Spleen (tissue), 7 donors: Measurements from ENCODE around the gene CGRRF1.

ENCODE experiments used
- POLR2A ChIP-seq, 3 donors: fragments of 450-650 bp; IDR thresholded peaks; one replicate each; pipeline ENCODE4 v1.5.1; 2017; ENCODE audit warnings: antibody characterized with exemption in 3 of 3, mild to moderate bottlenecking in 1 of 3
- POLR2AphosphoS5 ChIP-seq, 3 donors: sonication (generic); formaldehyde crosslinking; IDR thresholded peaks; one replicate each; pipeline ENCODE4 v1.5.1; 2017; ENCODE audit warnings: antibody characterized with exemption in 3 of 3
- TF ChIP-seq, protein P1 (sequence below), 11 experiments: fragments of 200-600 bp in 7 of 11; fragments of 450-650 bp in 4 of 11; sonication (generic) in 4 of 11; IDR thresholded peaks in 8 of 11; conservative IDR thresholded peaks in 3 of 11; 1 replicate in 7 of 11; 2 replicates in 4 of 11; pipeline versions ENCODE4 v1.4.0 to v1.8.0; 2016 to 2021; ENCODE audit warnings: antibody characterized with exemption in 11 of 11, inconsistent platforms in 4 of 11, mild to moderate bottlenecking in 1 of 11
- donor health status: DM: no; HTN: no; CAD: no; lungs with moderate emphysema.
- donor health status: DM: no; HTN: no; CAD: no.
- donor health status: DM: no; HTN: no; CAD: no.

DNA sequence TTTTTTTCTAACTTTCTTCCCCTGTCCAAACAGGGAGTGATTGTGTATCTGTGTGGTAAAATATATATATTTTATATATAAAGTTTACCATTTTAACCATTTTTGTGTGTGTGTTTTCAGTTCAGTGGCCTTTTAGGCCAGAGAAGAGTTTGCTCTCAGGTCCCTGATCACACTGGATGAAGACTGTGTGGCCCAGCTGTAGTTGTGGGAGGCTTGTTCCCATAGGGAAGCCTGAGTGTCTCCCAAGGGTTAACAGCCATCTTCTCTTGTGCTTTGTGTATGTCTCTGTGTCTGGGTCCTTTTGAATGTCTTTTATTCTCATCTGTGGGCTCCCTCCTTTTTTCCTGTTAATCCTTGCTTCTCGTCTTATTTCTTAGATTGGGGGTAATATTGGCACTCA is 23.4 kb downstream of the CGRRF1 start:
- TF ChIP-seq, protein P1, sequence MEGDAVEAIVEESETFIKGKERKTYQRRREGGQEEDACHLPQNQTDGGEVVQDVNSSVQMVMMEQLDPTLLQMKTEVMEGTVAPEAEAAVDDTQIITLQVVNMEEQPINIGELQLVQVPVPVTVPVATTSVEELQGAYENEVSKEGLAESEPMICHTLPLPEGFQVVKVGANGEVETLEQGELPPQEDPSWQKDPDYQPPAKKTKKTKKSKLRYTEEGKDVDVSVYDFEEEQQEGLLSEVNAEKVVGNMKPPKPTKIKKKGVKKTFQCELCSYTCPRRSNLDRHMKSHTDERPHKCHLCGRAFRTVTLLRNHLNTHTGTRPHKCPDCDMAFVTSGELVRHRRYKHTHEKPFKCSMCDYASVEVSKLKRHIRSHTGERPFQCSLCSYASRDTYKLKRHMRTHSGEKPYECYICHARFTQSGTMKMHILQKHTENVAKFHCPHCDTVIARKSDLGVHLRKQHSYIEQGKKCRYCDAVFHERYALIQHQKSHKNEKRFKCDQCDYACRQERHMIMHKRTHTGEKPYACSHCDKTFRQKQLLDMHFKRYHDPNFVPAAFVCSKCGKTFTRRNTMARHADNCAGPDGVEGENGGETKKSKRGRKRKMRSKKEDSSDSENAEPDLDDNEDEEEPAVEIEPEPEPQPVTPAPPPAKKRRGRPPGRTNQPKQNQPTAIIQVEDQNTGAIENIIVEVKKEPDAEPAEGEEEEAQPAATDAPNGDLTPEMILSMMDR (IDR thresholded peaks at IDR 0.05 in 8 of 11, conservative IDR thresholded peaks at IDR 0.05 in 3 of 11) = no peak
- TF ChIP-seq POLR2A (IDR thresholded peaks at IDR 0.05) (no peak), POLR2AphosphoS5 (IDR thresholded peaks at IDR 0.05) (no peak)
